HG02973 (cell line): ENCODE measurements around the gene PRKG1.

Experiments used
- ATAC-seq: cut with Tn5 transposase; IDR thresholded peaks from one replicate; pipeline ENCODE4 v1.9.1; 2021; ENCODE audit warnings: moderate library complexity; ENCODE audit not compliant: unreplicated experiment

The PRKG1 gene

DNA sequence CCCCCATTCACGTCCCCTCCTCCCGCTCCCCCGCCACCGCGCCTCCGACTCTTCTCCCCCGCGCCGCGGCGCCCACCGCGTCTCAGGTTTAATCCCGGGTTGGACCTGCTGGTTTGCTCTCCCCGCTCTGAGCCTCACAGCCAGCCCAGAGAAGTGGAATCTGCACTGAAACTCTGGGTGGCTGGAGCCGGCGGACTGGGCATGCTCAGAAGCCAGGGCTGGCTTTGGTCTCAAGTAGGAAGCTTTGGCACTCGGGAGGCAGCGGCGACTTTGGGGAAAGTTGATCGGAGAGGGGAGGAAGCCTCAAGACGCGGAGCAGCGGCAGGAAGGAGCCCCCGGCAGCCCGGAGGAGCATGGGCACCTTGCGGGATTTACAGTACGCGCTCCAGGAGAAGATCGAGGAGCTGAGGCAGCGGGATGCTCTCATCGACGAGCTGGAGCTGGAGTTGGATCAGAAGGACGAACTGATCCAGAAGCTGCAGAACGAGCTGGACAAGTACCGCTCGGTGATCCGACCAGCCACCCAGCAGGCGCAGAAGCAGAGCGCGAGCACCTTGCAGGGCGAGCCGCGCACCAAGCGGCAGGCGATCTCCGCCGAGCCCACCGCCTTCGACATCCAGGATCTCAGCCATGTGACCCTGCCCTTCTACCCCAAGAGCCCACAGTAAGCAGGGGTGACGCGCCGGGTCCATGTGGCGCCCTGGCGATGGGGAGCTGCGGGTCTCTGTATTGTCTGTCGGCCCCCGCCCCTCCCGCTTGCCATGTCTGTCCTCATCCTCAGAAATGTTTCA, at the start of gene PRKG1:
Gene PRKG1, plus strand, starts transcription at position 250 of the 791 bp plus-strand sequence.
- no peak for ATAC-seq

DNA sequence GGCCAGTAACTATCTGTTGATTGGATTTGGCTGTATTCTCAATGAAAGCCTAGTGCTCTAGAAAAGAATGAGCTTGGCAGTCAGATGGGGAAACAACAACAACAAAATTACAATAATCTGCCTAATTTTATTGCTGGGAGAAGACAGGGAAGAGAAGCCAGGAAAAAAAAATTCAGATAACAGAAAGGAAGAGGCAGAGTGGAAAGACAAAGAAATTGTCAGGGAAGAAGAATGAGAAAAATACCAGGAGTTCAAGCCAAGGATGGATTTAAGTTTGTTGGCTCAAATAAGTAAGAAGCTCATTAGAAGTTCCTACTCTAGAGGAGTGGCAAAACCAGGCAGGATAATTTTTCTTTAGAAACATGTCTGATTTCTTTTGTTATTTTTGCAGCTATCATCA, 45.9 kb upstream of the PRKG1 start:
- no peak for ATAC-seq

DNA sequence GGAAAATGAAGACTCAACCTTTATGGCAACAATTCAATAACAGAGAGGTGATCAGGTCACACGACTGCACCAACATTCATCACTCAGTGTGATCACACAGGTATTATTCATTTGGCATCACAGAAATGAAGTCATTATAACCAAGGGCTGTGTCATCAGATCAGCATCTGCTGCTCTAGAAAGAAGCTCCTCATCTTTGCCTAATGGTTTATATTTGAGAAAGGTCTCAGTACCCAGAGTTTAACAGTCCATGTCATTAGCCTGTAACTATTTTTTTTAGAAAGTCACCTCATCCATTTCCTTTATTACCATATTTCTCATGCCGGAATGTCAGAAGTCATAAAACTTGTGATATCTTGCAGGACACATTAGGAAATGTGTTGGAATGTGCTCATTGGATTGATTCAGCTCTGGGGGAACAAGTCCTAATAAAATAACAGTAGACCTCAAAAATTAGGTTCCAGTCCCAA, 45.1 kb upstream of the PRKG1 start:
- ATAC-seq = no peak

DNA sequence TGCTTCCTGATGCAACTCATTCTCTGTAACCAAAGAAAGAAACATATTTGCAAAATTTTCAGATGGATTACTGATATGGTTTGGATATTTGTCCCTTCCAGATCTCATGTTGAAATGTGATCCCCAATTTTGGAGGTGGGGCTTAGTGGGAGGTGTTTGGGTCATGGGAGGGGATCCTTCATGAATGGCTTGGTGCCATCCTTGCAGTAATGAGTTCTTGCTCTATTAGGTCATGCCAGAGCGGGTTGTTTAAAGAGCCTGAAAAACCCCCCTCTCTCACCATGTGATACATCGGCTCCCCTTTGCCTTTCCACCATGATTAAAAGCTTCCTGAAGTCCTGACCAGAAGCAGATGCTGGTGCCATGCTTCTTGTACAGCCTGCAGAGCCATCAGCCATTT, 43.8 kb upstream of the PRKG1 start:
- ATAC-seq = no peak

DNA sequence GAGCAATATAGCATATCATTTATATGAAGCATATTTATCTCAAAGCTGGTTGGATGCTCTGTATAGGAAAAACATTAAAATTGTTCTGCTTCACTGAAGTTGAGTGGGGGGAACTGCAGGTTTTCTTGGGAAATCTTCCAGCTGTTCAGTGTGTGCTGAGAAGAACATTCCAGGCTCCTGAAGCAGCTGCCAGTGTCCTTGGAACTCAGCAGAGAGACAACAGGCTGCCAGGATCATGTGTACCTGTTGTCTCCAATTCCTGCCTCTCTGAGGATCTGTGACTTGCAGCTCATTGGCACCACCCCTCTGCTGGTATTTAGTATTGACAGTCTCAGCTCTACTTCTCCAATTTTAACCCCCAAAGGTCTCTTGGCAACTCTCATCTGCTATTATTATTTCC, 42.3 kb upstream of the PRKG1 start:
- ATAC-seq = no peak

DNA sequence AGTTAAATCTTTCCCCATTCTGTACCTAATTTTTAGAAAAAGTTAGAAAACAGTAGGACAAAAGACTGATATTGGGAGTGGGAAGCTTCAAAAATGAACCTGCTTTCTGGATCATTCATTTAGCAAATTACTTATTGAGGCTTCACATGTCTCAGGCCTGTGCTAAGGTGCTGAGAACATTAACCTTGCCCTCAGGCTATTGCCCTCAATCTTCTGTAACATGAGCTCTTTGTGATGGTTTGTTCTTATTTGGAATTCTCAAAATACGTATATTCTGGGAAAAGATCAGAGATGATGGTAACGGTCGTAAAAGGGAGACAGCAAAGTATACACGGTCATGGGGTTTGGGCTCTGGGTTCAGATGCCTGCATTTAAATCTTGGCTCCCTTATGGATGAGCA, 39.5 kb upstream of the PRKG1 start:
- no peak for ATAC-seq

DNA sequence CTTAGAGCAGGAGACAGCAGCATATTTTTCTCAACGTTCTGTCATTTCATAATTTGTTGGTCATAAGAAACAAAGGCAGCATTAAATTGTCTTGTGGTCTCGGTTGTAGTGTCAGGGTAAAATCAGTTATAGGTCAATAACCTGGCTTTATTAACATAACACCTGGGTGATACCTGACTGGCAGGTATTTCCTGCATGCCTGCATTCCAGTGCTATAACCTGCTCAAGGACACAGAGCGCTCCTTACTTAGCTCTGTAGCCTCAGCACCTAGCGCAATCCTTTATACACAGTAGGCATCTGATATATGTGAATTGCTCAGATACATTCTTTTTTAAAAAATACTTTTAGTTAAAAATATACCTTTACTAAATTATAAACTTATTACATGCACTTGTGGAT, 38.9 kb upstream of the PRKG1 start:
- ATAC-seq = no peak

DNA sequence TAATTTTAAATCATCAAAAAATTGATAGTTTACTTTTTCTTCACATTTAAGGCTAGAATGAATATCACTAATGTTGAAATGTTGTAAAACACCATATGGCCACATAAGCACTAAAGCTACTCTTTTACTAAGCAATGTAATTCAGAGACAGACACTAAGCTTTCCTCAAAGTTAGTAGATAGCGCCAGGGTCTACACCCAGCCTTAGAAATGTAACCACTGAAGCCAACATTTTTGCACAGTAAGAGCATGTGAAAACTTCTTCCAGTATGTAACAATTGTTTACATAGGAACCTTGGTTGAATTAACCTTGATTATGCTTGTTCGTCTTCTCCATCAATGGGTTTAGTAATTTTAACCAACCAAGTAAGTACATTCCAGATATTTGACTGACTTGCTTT, 28.4 kb upstream of the PRKG1 start:
- ATAC-seq = no peak

DNA sequence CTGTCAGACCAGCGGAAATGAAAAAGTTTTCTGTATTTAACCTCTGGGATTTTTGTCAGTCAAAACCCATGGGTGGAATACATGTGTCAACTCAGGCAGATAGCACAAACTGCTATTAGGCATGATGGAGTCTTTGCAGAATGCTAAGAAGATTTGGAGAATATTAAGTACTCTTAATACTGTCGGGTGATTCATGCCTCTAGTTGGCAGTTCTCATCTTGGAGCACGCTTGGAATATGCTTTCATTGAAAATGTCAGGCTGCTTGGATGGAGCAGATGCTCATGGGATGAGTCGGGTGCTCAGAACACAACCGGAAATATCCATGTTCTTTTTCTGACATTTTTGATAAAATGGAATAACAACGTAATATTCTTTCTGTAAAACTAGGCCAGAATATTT, 27.6 kb upstream of the PRKG1 start:
- no peak for ATAC-seq

DNA sequence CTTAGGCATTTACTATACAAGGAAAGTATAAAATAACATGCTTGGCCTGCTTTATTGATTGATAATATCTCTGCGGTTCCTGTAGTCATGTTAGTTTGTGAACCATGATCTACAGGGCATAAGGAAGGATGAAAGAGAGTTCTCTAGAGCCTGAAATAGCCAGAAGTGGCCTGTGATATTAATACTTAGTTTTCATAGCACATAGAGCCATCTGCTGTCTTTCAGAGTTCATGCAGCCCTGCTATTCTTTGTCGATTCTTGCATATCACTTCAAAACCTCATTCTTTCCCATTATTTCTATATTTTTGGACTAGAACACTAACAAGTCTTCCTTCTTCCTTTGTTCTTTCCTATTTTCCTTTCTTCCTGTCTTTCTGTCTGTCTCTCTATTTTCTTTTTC, 26.4 kb upstream of the PRKG1 start:
- no peak for ATAC-seq

DNA sequence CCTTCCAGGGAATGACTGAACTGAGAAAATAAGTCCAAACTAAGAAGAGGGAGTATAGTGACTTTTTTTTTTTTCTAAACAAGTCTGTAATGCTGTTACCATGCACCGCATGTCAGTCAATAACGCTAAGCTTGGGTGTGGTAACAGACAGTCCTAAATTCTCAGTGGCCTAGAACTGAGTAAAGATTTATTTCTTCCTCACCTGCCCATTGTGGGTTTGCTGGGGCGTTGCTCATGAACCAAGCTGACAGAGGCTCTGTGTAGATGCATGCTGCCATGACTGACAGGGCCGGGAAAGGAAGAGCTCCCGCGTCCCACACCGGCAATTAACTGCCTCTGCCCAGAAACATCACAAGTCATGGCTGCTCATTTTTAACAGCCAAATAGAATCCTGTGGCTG, 25.5 kb upstream of the PRKG1 start:
- ATAC-seq = no peak

DNA sequence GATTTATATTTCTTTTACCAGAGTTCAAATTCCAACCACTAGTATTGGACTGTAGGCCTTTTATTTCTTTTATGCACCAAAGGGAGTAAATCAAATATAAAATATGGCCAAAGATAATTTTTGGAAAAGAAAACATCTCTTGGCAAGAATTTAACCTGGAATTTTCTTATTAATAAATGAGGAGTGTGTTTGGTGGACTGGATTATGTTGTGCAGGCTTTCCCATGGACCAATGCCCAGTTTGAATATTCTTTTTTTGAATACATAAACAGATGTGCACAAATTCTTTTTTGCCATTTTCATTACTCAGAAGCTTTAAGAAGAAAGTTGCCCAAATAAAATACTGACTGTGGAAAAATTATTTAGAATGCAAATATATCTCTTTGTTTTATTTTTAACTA, 22.1 kb upstream of the PRKG1 start:
- ATAC-seq = no peak

DNA sequence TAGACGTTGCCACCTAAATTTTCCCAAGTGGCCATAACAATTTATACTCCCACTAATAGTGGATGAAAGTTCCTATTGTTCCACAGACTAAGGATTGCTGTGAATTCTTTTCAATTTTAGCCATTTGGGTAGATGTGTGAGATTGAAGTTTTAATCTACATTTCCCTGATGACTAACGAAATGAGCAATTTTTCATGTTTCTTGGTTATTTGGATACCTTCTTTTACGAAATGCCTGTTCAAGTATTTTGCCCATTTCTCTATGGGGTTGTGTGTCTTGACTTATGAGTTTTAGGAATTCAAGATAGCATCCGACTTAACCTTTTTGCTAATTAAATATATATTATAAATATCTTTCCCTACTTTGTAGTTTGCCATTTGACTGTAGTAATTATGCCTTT, 16.4 kb upstream of the PRKG1 start:
- ATAC-seq = no peak

DNA sequence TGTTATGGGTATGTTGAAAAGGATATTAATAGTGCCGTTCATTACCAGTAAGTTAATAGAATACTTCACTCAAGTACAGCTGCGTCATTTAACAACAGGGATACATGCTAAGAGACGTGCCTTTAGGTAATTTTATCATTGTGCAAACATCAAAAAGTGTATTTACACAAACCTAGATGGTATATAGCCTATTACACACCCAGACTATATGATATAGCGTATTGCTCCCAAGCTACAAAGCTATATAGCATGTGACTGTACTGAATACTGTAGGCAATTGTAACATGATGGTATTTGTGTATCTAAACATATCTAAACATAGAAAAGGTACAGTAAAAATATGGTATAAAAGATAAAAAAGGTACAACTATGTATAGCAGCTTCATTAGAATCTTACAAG, 11.1 kb upstream of the PRKG1 start:
- ATAC-seq = no peak

DNA sequence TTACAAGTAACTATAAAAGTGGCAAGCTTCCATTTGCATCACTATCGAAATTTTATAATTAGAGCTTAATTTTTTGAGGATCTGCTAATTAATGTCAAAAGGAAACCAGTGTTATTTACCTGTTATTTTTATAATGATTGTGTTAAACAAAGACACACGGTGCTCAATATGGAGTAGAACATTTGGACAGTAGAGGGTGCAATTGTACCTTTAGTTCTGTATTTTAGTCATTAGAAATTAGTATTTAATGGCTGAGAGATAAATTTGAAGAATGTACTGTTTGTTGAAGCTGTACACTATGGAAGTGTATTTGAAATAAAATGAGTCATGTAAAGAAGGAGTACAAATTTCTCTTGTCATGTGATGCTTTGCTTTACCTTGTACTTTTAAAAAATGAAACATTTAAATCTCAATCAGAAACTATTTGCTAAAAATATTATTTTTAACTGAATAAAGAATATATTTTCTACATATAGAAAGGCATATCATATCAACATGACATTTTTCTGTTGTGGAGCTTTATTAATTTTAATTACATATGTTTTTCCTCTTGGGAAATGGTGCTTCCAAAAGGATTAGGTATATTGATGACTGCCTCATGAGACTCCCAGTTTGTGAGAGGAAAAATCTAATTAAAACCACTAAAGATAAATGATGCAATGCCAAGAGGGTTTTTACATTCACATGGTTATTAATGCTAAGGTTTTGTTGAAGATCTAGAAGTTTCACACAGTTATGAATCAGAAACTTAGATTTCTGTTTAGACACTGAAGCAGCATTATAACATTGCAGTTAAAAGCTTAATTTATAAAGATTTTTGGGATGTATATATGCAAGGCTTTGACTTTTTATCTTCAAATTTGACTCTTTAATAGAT, 10.4 kb upstream of the PRKG1 start:
- no peak for ATAC-seq

DNA sequence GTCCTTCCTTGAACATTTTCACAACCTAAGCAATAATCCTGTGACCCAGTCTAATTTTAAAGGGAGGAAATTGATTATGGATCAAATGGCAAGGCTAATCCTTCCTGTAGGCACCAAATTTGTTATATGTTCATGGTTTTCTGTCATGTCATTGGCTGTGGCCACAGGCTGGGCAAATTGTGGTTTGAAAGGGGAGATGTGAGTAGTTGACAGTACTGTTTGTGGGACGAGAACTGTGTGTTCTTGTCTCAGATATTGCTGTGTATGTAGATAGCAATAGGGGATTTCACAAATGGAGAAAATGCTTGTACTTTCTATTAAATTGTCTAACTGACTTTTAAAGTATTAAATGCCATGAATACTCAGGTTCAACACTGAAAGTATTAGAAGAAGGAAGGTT, 8.1 kb upstream of the PRKG1 start:
- no peak for ATAC-seq

DNA sequence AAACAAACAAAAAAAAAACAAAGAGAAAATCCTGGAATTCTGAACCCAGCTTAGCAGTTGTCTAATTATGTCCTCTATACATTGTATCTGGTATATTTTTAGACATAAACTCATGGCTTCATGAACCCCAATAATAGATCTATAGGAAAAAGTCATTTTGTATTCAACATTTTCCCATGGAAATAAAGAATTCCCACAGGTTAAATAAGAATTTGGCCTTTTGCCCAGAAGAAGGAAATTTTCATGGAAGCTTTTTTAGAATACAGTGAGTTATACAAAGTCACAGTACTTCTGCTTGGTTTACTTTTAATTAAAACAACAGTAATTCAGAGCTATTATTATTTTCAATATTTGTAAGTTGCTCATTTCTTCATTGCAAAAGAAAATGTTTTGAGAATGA, 2.1 kb upstream of the PRKG1 start:
- no peak for ATAC-seq

DNA sequence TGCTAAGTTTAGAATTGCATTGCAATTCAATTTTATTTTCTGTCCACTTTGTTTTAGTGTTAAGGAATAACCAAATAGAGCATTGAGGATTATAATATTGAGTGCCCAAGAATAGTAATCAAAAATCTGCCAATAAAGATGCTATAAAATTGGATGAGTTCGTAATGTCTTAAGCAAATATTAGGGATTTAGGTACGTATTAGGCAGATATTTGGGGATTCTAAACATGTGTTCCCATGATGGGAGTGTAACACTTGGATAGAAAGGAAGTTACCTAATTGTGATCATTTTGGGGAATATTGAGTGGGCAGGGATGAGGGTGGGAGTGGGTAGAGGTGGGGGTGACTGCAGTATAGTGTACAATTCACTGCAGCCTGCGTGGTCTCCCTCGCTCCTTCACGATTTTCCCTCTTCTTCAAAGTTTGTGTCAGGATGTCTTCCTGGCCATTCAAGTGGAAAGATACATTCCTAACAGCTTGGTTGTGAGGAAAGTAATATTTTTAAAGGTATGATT, 1.3 kb upstream of the PRKG1 start:
- no peak for ATAC-seq

DNA sequence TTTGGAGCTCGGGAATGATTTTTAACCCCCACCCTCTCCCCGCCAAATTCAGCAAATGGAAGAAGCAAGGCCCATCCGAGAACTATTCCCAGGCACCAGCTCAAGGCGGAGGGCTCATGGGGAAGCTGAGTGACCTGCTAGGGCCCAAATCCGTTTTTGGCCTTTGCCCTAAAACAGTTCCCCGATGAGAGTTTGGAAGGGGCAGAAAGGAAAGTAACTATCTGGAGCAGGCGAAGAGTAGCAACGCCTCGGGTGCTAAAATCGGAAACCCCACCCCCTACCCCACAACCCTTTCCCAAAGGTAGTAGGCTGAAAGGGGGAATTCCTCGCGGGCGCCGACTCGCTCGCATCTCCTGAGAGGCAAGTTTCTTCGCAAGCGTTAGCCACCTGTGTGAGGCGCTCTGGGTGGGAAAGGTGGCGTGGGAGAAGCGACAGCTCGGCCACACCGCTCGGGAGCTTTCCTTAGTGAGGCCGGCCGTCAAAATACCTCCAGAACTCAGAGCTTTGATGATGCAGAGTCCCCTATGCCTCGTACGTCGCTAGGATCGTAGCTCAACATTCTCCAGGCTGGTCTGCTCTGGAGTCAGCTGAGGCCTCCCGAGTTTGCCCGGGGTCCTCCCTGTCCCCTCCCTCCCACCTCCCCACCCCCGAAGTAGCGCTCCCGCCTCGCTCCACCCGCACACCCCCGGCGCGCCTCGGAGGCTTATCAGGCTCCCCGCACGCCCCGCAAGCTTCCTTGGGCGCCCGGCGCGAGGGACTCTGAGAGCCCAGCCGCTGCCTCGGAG, 642 bp upstream of the PRKG1 start:
- ATAC-seq = no peak

DNA sequence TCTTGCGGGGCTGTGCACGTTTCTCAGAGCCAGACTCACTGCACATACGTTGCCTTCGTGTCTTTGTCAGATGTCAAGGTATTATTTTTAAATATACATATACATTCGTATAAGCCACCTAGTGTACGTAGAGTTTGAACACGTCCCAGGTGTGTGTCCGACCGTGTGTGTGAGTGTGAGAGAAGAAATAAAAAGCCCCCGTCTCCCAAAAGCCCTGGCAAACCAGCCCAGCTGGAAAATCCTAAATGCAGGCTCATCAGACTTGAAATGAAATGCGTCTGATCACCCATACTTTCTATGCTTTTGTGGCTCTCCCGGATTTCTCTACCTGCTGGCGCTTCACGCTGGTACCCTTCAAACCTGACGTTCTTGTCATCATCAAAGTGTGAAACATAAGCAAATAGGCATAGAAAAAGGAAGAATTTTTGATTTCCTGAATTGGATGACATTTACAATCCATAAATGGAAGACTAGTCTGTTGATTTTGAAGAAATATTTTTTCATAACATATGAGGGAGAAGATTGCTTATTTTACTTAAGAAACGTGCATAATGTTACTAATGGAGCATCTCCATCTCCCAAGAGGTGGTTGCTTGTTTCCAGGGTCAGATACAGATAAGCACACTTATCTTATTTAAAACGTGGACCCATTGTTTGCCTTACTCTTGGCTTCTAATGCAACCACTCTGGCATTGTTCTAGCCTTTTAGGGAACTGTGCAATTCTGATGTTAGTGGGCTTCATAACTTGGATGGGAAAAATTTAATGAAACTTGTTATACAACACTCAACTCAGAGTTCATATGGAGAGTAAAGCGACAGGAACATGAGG, 971 bp downstream of the PRKG1 start:
- ATAC-seq = no peak
